Activated naive CD8-positive, alpha-beta T cell treated with anti-CD3 and anti-CD28 coated beads, Interleukin-2, amount 50 U/mL, for 16 hours (primary cell): ENCODE measurements around the gene DVL3.
"Not testable (repeated sequence)": the region's sequence is repeated elsewhere in the genome, so short reads cannot be mapped to it uniquely, and the experiment has no call there.

ENCODE experiments used
- DNase-seq: peaks from one replicate; pipeline ENCODE4 v3.0.0-alpha.2; 2020; ENCODE audit warnings: low read depth, low spot score

DVL3 gene

DNA sequence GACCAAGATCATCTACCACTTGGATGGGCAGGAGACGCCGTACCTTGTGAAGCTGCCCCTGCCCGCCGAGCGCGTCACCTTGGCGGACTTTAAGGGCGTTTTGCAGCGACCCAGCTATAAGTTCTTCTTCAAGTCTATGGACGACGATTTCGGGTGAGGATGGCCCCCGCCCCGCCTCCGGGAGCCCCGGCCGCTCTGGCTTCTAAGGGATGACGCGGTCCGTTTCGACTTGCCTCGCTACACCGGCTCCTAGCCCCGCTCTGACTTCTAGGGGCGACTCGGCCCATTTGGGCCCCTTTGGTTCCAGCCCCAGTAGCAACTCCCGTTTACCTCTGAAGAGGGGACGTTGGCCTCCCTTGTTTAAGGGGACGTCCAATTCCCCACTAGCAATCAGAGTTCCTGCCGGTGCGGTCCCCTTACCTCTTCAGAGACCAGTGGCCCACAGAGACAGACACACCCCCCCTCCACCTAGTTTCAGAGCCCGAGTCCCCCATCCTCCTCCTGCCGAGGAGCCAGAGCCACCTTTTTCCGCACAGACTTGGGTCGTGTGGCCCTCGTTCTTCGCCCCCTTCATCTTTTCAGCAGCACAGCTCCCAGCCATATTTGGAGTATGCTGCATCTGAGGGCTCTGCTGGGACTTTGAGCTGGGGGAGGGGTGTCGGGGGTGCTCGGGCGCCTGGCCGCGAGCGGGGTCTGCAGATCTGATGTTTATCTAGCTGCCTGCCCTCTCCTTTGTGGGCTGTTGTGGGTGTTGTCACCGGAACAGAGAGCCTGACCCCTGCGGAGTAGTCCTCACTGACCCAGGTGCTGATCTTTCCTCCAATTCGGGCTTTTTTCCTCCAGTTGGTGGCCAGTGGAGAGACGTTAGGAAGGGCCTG, 706 bp downstream of the DVL3 start:
- DNase-seq: no peak

DNA sequence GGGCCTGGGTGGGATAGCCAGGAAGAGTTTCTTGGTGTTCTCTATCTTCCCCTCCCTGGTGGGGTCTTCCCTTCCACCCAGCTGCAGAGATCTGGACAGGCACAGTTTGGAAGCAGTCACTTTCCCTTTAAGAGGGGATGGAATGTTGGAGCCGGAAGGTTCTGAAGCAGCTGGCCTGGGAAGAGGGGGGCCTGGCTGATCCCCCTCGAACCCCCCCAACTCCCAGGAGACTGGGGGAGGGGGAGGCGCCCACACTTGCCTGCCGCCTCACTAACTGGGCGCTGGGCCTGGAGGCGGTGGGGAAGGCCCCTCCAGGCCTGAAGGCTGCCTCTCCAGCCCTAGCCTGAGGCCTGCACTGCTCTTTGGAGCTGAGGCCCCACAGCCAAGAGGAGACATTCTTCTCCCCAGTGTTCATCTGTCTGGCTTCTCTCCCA, 1.4 kb downstream of the DVL3 start:
- no peak for DNase-seq

DNA sequence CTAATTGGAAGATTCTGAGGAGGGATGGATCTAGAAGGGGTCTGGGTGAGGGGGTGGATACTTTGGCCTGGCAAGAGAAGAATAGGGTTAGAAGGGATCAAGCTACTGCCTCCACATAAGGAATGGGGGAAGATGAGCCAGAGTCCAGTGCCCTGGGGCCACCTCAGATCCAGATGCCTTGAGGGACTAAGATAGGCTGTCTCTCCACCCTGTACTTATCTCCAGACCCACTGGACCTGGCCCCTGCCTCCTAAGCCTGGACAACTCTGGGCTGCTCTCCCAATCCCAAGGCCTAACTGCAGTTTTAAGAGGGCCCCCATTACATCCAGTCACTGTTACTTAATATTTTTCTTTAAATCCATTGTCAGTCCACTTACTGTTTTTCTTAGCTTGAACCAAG, 2.0 kb downstream of the DVL3 start:
- no peak for DNase-seq

GRCh38 chr3:184158404-184158803, 3.2 kb downstream of the DVL3 start:
- DNase-seq: no peak

- DNase-seq: no peak
These were observed 5.3 kb downstream of the DVL3 start for GRCh38 chr3:184160456-184160855.

GRCh38 chr3:184162571-184163070, 7.4 kb downstream of the DVL3 start:
- DNase-seq: not testable (repeated sequence)

- DNase-seq: no peak
These were observed 9.6 kb downstream of the DVL3 start for GRCh38 chr3:184164648-184165330.

DNA sequence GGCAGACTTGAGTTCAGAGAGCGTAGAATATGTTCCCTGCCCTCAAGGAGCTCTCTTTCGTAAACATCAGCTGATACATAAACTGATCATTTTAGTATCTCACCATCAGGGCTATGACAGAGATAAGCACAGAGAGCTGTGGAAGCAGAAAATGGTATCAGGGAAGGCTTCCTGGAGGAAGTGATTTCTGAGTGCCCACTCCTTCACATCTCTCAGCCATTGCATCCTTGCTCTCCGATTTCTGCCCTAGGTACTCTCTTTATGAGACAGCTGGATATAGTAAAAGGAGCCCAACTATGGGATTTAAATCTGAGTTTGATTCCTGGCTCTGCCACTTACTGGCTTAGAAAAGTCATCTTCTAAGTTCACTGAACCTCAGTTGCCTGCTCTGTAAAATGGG, 10.4 kb downstream of the DVL3 start:
- no peak for DNase-seq

- DNase-seq: no peak
These were observed 11.5 kb downstream of the DVL3 start for GRCh38 chr3:184166671-184167070.

- DNase-seq: no peak
These were observed 12.6 kb downstream of the DVL3 start for GRCh38 chr3:184167786-184168185.

DNA sequence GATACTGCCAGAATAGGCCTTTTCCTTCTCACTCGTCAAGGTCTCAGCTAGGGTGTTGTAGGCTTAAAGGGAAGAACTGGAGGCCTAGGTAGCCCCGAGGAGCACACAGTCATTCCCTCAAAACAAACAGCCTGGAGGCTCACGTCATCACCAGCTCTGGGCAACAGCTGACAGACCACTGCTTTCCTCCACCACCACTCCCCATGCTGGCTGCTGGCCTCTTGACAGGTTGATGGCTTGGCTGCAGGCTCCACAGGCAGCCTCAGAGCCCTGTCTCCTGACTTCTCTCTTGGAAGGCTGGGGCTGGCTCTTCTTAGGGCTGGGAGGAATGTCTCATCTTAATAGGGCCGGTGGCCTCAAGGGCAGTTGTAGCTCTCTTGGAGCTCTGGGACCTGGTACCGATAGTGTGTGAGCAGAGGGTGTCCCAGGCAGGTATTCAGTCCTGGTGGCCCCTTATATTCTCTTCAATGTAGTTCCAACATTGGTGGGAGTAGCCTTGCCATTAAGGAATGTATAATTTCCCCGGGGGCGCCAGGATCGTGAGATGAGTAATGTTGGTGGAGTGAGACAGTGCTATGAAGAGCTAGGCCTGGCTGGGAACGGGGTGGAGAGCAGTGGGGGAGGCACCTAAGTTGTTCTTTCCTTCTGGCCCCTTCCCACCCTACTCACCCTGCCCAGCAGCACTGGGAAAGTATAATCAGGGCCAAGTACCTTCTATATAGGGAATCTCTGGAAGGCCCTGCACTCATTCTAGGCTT, 13.4 kb downstream of the DVL3 start:
- DNase-seq: no peak

DNA sequence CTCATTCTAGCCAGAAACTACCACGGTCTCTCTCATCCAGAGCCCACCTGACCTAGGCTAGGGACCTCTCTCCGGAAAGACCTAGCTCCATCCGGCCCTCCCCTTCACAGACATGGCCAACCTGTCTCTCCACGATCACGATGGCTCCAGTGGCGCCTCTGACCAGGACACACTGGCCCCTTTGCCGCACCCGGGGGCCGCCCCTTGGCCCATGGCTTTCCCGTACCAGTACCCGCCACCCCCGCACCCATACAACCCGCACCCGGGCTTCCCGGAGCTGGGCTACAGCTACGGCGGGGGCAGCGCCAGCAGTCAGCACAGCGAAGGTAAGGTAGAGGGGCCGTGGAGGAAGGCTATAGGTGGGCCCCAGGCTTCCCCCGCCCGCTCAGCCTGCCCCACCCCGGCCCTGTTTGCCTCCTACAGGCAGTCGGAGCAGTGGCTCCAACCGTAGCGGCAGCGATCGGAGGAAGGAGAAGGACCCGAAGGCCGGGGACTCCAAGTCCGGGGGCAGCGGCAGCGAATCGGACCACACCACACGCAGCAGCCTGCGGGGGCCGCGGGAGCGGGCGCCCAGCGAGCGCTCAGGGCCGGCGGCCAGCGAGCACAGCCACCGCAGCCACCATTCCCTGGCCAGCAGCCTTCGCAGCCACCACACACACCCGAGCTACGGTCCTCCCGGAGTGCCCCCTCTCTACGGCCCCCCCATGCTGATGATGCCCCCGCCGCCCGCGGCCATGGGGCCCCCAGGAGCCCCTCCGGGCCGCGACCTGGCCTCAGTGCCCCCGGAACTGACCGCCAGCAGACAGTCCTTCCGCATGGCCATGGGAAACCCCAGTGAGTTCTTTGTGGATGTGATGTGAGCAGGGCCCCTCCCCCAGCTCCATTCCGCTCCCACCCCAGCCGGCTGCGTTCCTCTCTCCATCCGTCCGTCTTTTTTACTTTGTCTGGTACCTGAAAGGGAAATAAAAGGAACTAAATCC, 15.0 kb downstream of the DVL3 start:
- DNase-seq: no peak

GRCh38 chr3:184171562-184171961, 16.4 kb downstream of the DVL3 start:
- no peak for DNase-seq

DNA sequence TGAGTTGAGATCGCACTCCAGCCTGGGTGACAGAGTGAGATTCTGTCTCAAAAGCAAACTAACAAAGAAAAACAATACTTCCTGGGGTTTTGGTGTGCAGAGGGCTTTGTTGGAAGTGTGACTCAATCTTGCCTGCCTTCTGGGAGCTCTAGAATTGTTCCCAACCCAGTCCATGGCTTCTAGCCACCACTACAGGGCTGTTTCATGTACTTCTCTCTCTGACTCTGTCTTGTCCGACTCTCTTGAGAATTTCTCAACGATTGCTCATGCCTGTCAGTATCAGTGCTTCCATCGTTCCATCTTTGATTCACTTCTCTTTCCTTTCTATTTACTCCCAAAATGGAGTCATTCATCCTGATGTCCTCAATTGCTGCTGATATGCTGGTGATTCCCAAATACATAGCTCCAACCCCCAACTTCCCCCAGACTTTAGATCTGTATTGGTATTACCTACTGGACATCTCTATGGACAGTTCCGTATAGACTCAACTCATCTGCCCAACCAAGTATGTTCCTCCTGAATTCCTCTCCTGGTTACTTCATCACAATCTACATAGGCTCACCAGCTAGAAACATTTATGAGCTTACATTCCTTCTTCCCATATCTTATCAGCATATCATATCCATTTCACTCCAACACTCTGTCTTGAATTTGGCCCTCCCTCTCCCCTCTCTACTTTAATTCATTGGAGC, 17.6 kb downstream of the DVL3 start:
- DNase-seq: no peak

DNA sequence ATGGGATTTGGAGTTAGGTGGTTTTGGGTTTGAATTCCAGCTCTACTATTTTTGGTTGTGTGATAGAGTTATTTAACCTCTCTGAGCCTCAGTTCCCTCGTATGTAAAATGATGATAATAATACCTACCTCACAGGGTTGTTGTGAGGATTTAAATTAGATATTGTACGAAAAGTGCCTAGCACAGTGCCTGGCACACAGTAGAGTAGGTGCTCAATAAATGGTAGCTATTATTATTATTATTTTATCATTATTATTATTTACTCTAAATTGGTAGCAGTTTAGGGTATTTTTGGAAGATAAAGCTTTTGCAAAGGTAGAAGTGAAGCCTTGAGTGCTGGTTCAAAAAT, 18.2 kb downstream of the DVL3 start:
- no peak for DNase-seq

DNA sequence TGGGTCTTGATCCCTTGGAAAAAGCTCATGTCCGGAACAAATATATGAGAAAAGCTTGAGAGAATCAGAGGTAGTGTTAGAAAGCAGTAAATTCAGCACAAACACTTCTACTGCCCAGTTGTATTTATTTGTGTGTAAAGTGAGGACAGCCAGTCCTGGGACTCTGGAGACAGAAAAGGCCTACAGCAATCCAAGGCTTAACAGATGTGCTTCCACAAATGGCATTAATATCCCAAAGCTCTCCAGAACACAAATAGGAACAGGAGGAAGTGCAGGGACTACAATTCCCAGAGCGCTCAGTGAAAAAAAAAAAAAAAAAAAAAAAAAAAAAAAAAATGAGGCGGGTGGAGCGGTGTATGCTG, 19.1 kb downstream of the DVL3 start:
- DNase-seq: no peak

DNA sequence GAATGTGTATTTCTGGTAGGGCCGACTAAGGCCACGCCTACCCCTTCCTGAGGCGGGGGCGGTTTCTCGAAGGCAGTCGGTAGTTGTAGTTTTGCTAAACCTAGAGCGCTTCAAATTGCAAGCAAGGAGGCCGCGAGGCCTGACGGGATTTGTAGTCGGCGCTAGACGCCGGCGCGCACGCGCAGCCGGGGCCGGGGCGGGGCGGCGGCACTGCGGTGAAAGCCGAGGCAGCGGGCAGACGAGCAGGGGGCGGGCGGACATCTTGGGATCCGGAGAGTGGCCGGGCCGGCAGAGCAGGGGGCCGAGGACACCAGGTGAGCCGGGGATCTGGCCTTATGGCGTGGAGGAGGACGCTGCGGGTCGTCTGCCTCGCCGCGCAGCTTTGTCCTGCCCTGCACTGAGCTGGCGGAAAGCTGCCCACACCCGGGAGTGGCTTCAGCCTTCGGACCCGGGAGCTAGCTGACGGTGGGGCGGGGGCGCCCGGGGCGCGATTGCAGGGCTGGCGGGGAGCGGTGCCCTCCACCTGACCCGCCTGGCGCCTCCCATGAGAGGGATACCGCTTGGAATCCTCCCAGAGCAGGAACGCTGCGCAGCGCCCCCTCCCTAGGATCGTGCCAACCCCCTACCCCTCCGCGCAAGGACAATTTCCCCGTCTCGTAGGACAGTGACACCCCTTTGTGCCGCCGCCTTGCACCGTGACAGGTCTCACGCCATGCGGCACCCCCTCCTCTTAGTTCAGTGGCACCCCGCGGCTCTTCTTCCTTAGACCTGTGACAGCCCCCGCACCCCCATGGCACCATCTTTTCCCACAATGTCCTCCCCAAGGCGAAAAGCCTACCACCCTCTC, 19.7 kb downstream of the DVL3 start, which contains the start of gene AP2M1:
TSS of gene AP2M1 (plus strand) at position 210 of the 847 bp plus-strand sequence. CDS start 2,139 bp downstream, outside the sequence.
- peak; percentile 94 for DNase-seq

DNA sequence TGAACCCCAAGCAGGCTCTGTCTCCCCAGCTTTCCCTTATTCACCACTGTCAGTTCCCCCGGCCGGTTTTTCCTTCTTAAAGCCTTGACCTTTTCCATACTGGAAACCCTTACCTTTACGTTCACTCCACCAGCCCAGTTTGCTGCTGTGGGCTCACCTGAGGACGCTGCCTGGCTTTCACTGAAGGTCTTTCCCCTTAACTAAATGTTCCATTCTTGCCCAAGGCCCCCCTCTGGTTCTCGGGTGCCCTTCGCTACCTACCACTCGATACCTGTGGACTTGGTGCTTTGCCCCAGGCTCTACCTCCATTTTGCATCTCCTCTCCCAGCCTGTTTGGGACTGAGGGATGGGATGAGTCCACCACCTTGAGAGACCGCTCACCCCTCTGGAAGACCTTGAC, 20.3 kb downstream of the DVL3 start:
- DNase-seq: no peak

GRCh38 chr3:184175981-184176376, 20.8 kb downstream of the DVL3 start:
- DNase-seq: no peak
